Measurements from ENCODE around the gene LRP8. TPM values are rescaled to one million over a fixed set of nuclear protein-coding genes. Genes with fewer than 3 reads are reported as not detected.

The LRP8 gene
- total RNA-seq, 1 donor from 2014 or later, result 8.4 TPM

- Histone ChIP-seq H3K36me3 (ENCODE audit: control insufficient read depth, insufficient read depth, low read length) (peaks cover 9% of the 10 kb centered on the region), H3K4me3 (ENCODE audit: low read depth, low read length) (no peak overlapping the region), H3K27me3 (ENCODE audit: control insufficient read depth, insufficient read depth, low read length) (no peaks in the 10 kb centered on the region)
- no peak for DNase-seq (ENCODE audit: low read depth)
- TF ChIP-seq CTCF (IDR thresholded peaks at IDR 0.05; ENCODE audit: insufficient read depth, low read length, severe bottlenecking), result no peak
- FAIRE-seq, result no peak
These were observed 51.0 kb downstream of the LRP8 start for GRCh38 chr1:53276902-53277281.

GRCh38 chr1:53276153-53276901 is 51.5 kb downstream of the LRP8 start:
- no peak overlapping the region for H3K4me3 ChIP-seq (ENCODE audit: low read depth, low read length)
- DNase-seq (ENCODE audit: low read depth), result no peak
- peaks cover 9% of the 10 kb centered on the region for H3K36me3 ChIP-seq (ENCODE audit: control insufficient read depth, insufficient read depth, low read length)
- no peaks in the 10 kb centered on the region for H3K27me3 ChIP-seq (ENCODE audit: control insufficient read depth, insufficient read depth, low read length)
- FAIRE-seq, result no peak
- no peak for TF ChIP-seq CTCF (IDR thresholded peaks at IDR 0.05; ENCODE audit: insufficient read depth, low read length, severe bottlenecking)

- no peak overlapping the region for H3K4me3 ChIP-seq (ENCODE audit: low read depth, low read length)
- no peaks in the 10 kb centered on the region for H3K27me3 ChIP-seq (ENCODE audit: control insufficient read depth, insufficient read depth, low read length)
- peak; percentile 13 for FAIRE-seq
- TF ChIP-seq CTCF (IDR thresholded peaks at IDR 0.05; ENCODE audit: insufficient read depth, low read length, severe bottlenecking), result no peak
- no peak for DNase-seq (ENCODE audit: low read depth)
- peaks cover 10% of the 10 kb centered on the region for H3K36me3 ChIP-seq (ENCODE audit: control insufficient read depth, insufficient read depth, low read length)
These were observed 52.3 kb downstream of the LRP8 start for GRCh38 chr1:53275566-53275965.

- Histone ChIP-seq H3K4me3 (ENCODE audit: low read depth, low read length) (no peak overlapping the region), H3K27me3 (ENCODE audit: control insufficient read depth, insufficient read depth, low read length) (no peaks in the 10 kb centered on the region), H3K36me3 (ENCODE audit: control insufficient read depth, insufficient read depth, low read length) (peaks cover 11% of the 10 kb centered on the region)
- no peak for DNase-seq (ENCODE audit: low read depth)
- no peak for TF ChIP-seq CTCF (IDR thresholded peaks at IDR 0.05; ENCODE audit: insufficient read depth, low read length, severe bottlenecking)
- no peak for FAIRE-seq
These were observed 53.2 kb downstream of the LRP8 start for GRCh38 chr1:53274541-53275185.

GRCh38 chr1:53274026-53274425 is 53.8 kb downstream of the LRP8 start:
- DNase-seq (ENCODE audit: low read depth) (no peak), FAIRE-seq (no peak)
- no peak for TF ChIP-seq CTCF (IDR thresholded peaks at IDR 0.05; ENCODE audit: insufficient read depth, low read length, severe bottlenecking)
- Histone ChIP-seq H3K4me3 (ENCODE audit: low read depth, low read length) (no peak overlapping the region), H3K27me3 (ENCODE audit: control insufficient read depth, insufficient read depth, low read length) (no peaks in the 10 kb centered on the region), H3K36me3 (ENCODE audit: control insufficient read depth, insufficient read depth, low read length) (peaks cover 12% of the 10 kb centered on the region)

Measured in bronchial epithelial cell (primary cell).